Dorsolateral prefrontal cortex (tissue), 118 donors: ENCODE results near the gene CRYGS. TPM values are rescaled to one million over a fixed set of nuclear protein-coding genes. Genes with fewer than 3 reads are reported as not detected.

Experiments
- total RNA-seq, 120 experiments: library from RNA; stranded (reverse); gene quantifications; one replicate each; pipeline versions ENCODE4 v1.2.3 to v1.2.4, GENCODE V29; 2022

CRYGS gene
- total RNA-seq, 120 experiments from 2014 or later = 2.6 to 11.3 (median 6.5) TPM

Other genes starting within 250 kb of the CRYGS start
- gene DGKG, start 182.1 kb downstream of the CRYGS start, total RNA-seq = 100 to 1,000 TPM in 11 of 120 experiments, 10 to 100 TPM in 109; 39.7 to 119 (median 72.1) TPM
- 10 to 100 TPM in 112 of 120 experiments, 1 to 10 TPM in 8; 9.0 to 18.1 (median 12.5) TPM for gene TBCCD1, start 23.0 kb upstream of the CRYGS start, total RNA-seq
- 10 to 100 TPM; 13.8 to 50.8 (median 25.0) TPM for gene DNAJB11, start 26.3 kb upstream of the CRYGS start, total RNA-seq
- gene AHSG, start 68.7 kb upstream of the CRYGS start, total RNA-seq = 1 to 10 TPM in 5 of 120 experiments, under 1 TPM in 62, not detected in 53; 0.25 to 1.4 (median 0.52) TPM
- gene FETUB, start 96.0 kb upstream of the CRYGS start, total RNA-seq = 1 to 10 TPM in 14 of 120 experiments, under 1 TPM in 51, not detected in 55; 0.29 to 2.1 (median 0.60) TPM
- gene HRG, start 121.6 kb upstream of the CRYGS start, total RNA-seq = 1 to 10 TPM in 1 of 120 experiments, under 1 TPM in 10, not detected in 109; 0.14 to 1.0 (median 0.42) TPM
- 1 to 10 TPM in 20 of 120 experiments, under 1 TPM in 83, not detected in 17; 0.15 to 2.5 (median 0.69) TPM for gene KNG1, start 173.0 kb upstream of the CRYGS start, total RNA-seq
- 100 to 1,000 TPM; 281 to 995 (median 685) TPM for gene EIF4A2, start 239.2 kb upstream of the CRYGS start, total RNA-seq